ENCODE data around the gene NTRK2. TPM values are rescaled to one million over a fixed set of nuclear protein-coding genes. Genes with fewer than 3 reads are reported as not detected.

The NTRK2 gene
- polyA plus RNA-seq, 1 donor, result 17.6 TPM

DNA sequence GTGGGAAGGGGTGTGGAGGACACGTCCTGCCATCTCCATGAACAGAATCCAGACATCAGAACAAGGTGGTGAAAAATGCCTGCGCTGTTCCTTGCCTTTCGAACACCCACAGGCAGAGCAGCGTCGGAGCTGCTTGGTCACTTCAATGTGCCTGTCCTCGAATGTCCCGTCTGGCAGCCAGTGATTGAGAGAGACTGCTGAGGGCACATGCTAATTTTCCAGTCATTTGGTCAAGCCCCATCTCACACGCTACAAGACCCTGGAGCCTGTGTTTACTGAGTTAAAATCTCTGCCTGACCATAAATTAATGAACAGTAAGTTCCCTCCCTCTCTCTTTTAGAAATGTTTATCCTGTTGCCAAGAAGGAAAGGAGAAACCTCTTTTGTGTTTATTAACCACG lies 149.3 kb downstream of the NTRK2 start:
- no peak for DNase-seq (ENCODE audit: low read depth)

DNA sequence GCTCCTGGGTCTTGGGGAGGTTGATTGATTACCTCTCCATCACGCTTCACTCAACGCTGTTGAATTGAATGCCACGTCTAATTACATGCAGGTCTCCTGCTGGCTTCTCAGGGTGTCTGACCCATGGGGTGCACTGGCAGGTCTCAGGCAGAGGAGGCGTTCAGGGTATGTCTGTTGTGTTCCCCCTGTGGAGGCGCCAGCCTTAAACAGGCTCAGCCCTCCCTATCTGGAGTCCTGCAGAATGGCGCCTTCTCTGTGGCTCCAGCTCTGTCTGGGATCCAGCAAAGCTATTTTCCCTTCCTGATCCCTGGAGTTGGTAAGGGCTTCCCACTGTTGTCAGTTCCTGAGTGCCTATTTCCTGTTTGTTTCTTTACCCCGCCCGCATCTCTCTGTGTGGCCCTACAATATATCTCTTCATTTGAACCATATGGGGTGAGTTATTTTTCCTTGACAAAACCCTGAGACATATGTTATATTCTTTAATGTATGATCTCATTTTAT lies 150.0 kb downstream of the NTRK2 start:
- DNase-seq (ENCODE audit: low read depth), result no peak

DNA sequence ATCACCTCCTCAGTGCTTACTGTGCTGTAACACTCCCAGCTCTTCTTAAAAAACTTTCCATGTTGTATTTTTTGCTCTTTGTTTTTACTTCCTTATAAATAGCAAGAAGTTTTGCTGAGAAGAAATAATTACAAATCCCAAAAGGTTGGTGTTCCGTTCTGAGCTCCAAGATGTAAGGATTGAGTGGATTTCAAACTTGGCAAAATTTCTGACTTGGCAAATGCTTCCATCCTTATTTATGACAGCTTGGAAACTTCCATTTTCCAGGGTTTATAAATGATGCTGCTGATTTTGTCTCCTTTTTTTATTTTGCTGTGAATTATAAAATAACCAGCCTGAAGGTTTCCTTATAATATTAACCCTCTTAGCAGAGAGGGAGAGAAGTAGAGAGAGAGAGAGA lies 151.9 kb downstream of the NTRK2 start:
- peak; percentile 96 for DNase-seq (ENCODE audit: low read depth)

DNA sequence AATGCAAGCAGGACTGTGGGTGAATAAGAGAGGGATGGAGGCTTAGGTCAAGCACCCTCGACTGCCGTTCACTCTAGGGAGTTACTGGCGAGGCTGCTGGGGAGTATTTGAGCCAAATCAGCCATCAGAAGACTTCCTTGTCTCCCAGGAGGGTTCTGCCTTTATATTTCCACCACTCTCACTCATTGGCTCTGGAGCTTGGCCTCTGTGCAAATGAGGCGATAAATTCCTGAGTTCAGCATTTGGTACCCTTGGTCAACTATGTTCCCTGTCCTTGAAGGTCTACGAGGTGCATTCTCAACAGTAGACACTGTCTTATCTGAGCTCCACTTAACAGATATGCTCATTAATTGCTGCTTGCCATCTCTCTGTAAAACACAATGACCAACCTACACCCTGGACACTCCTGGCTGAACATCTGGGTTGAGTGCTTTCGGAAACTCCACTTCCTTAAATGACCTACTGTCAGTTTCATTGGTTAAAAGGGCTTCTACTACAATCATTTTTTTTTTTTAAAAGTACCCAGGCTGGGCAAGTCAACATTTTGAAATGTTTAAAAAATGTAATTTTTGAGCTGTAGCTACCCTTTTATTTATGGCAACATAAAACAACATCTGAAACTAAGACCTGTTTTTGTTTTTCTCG lies 153.2 kb downstream of the NTRK2 start:
- no peak for DNase-seq (ENCODE audit: low read depth)

DNA sequence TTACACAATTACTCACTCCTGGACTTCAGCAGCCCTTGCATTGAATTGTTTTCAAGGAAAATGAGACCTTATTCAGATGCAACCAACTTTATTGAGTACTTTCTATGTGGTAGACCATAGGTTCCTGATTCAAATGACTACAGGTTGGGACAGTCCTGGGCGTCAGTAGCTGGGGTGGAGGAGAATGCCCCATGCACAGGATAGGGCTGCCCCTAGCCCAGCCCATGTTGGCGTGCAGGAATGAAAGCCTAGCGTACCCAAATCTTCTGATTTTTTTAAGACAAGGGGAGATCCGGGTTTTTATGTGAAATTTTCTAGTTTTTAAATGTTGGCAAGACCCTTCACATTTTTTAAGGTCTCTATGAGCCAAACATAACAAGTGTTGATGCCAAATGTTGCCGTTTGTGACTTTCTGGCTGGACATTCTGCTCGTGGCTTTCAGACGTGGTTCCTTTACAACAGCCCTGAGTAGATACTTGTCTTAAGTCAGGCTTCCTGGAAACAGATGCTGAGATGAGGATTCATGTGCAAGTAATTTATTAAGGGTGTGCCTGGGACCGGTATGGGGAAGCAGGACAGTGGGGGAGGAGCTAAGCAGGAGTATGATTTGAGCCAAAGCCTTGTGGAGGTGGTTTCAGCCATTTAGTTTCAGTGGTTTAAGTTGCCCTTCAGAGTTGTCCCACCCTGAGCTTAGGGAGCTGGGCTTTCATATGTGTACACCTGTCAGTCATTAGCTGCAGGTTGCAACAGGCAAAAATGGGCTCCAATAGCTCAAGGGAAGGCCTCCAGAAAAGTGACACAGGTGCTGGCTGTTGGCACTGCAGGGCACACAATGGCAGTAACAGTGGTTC lies 154.1 kb downstream of the NTRK2 start:
- no peak for DNase-seq (ENCODE audit: low read depth)

DNA sequence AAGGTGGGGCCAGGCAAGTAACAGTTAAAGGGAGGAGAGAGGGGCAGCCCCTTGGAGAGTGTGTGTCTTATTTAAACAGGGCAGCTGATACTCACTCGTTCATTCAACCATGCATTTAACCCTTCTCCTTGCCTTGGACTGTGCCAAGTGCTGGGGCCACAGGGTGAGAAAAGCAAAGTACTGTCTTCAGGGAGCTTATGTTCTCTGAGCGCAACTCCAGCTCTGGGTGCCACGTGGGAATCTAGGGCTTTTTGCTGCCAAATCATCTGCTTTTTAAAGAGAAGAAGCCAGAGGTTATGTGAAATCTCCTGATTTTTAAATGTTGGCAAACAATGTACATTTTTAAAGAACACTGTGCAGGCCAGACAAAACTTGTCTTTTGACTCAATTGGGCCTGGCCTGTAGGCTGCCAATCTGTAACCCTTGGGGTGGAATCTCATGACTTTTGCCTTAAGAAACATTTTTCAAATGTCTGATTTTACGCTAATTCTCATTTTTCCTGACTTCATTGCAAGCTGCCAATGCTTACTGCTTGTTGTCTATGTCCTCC lies 157.8 kb downstream of the NTRK2 start:
- DNase-seq (ENCODE audit: low read depth), result no peak

DNA sequence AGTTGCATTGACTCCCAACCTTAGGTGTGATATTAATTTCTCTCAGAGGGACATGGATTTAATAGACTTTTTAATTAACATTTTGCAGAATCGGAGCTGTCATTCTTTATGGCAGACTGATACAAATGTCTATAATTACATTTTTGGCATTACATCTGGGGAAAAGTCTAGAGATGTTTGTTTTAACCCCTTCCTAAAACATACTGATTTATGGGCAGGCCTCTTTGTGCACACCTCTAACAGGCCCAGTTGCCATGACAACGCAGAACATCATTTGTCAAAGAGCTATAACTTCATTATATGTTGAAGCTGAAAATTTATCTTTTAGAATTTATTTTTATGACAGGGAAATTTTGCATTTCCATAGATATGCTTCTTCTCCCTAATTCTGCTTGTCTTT lies 158.5 kb downstream of the NTRK2 start:
- DNase-seq (ENCODE audit: low read depth), result no peak

DNA sequence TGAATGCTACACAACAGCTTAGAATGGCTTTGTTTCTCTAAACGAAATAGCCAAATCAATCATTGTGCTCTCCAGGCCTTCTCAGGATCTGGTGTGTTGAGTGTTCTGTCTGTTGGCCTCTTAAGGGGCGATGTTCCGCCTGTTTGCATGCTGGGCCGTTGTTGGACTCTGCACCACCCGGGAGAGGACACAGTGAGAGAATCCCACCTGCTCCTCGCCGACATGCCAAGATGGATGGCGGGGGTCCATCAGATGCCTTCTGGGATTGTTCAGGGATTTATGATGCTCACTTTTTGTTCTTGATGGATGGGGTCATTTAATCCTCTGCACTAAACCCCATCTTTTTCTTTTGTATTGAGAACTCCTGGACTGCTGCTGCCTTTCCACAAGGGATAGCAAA lies 159.9 kb downstream of the NTRK2 start:
- DNase-seq (ENCODE audit: low read depth), result no peak

DNA sequence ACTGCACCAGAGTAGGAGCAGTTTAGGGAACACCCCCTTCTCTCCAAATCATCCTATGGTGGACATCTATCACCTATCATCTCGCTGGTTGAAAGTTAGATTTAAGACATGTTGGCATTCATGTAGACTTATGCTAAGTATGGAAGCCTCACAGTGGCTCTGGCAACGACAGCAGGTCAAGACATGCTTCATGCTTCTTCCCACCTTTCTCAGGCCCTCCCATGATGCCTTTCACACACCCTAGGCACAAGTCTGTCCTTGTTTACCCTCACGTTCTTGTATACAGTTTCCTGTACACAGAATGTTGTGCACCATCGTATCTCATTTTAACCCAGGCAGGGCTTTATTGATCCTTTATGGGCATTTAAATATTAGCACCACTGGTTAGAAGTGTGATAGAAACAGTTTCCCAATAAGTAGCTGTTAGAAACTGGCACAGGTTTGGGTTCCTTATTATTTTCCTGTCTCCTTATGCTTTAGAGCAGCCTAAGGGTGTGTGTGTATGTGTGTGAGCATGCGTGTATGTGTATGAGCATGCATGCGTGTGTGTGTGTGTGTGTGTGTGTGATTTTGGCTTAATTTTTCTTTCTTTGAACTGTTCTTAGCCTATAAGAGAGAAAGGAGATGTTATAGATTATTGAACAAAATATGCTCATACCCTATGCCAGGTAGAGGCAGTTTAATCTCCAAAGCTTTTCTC lies 160.6 kb downstream of the NTRK2 start:
- no peak for DNase-seq (ENCODE audit: low read depth)

DNA sequence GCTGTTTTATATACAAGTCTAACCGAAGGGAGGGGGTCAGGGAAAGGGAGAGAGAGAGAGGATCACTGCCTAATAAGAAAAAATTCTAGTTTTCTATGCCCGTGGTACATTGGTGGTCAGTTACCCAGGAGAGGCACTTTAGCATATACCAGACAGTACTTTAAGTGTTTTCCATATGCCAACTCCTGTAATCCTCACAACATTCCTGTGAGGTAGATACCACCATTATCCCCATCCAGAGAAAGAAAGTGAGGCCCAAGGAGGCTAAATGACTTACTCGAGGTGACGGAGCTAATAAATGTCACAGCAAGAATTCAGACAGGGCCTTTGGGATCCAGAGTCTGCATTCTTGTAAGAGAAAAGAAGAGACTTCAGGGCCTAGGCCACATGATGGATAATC lies 161.8 kb downstream of the NTRK2 start:
- no peak for DNase-seq (ENCODE audit: low read depth)

DNA sequence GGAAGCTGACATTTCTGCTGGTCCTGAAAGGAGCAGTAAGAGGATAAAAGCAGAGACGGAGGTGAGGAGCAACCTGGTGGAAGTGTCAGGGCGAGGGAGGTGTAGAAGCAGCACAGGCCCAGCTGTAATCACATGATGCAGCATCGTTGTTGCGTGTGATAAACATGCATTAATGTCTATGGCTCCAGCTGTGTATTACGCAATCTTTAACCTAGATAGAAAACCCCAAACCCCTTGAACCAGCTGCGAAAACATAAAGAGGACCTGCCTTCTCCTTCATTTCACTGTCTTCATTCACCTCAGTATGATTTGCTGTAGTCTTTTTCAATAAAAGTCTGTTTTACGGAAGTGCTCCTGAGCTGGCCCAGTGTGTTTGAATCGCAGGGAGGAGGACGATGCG lies 162.9 kb downstream of the NTRK2 start:
- no peak for DNase-seq (ENCODE audit: low read depth)

DNA sequence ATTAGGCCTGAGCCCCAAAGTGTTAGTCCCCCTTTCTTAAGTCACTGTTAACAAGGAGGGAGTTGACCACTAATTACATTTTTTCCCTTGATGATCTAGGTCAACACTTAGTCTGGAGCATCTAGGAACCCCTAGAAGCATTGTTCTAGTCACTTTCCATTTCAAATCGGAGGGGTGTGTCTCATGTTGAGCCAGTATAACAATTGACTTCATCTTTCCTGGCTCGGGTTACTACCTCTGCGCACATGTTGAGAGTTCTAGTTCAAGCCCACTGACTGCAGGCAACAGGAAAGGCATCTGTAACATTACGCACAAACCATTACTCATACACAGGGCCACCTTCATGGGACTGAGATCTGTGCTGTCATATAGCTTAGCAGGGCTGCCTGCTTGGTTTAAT lies 164.9 kb downstream of the NTRK2 start:
- no peak for DNase-seq (ENCODE audit: low read depth)

DNA sequence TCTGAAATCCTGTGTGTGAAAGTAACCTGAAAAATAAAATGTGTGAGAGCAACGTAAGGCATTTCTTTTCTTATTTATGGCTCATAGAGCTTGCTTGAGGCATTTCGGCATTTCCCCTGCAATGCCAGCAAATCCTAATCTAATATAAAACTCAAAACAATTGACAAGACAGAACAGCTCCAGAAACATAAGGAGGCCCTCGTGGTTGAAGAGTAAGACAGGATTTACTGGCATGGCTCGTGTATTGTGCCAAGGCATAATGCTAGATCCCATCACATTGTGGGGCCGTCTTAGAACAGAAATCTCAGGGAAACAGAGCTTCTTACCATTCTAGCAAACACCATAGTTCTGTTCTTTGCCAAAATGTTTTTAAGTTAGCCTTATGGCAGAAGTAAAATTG lies 166.2 kb downstream of the NTRK2 start:
- DNase-seq (ENCODE audit: low read depth), result no peak

DNA sequence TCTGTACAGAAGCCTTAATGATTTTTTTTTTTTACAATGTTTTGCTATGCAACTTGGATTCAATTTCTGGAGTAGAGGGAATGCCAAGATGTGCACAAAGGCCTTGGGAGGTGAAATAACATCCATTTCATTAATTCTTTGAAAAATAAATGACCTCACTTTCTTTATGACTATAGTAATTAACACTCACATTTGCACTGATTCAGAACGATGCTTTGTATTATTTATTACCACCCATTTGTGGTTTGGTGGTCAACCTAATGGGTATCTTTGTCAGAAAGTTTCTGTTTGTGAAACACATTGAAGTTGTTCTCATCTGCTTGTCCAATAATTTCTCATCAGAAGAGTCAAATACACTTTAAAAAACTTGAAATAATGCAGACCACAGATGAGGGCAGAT lies 169.3 kb downstream of the NTRK2 start:
- DNase-seq (ENCODE audit: low read depth), result no peak

DNA sequence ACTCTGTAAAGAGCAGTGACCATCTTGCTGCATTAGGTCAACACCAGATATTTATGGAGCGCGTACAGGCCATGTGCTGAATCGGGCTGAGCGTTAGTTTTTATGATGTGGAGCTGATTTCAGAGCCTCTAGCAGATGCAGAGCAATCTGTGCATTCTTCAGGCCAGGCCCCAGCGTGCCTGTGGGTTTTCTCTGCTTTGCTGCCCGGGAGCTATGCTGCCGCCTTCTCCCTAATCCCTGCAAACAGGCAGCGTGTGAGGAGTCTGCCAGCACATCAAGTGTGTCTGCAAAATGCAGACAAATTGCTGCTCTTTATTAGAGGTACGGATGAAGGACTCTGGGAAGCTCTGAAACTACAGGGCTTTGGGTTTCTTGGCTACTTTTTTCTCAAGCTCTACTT lies 170.0 kb downstream of the NTRK2 start:
- no peak for DNase-seq (ENCODE audit: low read depth)

DNA sequence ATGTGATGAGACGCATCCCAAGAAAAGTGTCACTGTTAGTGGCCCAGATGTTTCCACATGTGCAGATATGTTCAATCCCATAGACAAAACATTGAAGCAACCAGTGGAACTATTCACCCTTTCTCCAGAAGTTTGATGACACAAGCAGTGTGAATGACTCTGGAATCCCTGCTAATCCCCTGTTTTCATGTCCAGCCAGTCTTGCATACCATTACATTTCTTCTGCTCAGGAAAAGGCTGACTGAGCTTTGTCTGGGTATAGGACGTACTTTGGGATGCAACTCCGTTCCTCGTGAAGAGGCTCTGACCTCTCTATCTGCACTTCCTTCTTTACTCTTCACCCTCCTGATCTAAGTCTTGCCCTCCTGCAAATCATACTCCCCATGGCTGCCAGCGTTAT lies 172.4 kb downstream of the NTRK2 start:
- no peak for DNase-seq (ENCODE audit: low read depth)

DNA sequence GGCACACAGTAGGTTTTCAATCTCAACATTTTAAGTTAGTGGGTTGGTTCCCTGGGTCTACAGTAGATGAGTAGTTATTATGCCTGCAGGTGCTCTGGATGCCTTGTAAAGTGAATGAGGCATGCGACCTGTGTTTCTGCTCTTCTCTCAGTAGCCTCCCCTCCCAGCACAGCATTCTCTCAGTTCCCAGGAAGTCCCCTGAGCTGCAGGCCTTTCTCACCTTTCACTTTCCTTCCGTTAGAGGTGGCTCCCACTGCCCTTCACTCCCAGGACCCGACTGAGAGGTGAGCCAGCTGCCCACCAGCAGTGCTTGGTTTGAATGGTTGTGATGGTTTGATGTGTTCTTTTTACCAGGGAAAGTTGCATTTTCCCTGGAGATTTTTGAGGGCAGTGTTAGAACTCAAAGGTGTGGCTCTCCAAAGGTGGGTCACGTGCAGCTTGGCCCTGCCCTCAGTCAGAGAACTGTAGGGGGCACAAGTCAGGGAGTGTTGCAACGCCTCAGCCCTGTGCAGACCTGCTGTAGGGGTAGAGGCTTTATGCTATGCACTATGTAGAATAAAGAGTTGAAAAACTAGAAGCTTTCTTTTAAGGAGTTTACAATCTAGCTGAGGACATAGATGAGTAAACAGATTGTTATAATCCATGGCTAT lies 173.8 kb downstream of the NTRK2 start:
- DNase-seq (ENCODE audit: low read depth), result no peak

DNA sequence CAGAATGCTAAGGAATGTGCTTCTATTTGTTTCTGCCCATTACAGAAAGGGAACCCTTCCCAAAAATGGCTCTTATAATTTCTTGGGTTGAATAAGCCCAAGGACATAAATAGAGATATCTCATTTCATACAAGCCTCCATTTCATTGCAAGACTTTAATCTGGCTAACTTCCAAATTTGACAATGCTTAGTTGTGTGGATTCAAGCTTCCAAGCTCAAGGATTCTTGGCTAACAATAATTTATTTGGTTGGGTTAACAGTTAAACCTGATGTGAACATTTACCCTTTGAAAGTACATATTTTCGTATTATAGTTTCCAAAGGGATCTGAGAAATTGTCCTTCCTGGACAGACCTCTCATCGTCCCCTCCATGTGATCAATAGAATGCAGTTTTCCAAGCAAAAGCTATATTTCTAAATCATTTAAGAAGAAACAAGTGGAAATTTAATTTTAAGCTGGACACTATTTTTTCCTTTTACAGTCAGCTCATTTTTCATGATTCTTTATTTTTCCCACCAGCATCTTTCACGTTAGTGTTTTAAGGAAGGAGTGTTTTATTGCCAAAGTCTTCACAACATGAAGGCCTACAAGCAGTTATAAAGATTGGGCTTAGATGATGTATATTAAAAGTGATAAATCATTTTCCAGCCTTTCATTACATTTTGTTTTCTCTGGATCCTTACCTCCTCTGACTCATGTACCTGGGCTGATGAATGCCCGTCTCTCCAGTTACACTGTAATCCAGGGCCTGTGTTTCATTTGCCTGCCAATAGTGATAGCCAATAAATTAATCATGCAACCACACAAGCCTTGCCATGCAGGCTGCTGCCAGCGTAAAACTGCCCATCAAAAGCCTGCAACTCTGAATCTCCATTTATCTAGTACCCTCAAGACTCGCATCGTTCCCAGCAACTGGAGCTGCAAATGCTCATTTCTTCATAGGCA lies 176.7 kb downstream of the NTRK2 start:
- no peak for DNase-seq (ENCODE audit: low read depth)

DNA sequence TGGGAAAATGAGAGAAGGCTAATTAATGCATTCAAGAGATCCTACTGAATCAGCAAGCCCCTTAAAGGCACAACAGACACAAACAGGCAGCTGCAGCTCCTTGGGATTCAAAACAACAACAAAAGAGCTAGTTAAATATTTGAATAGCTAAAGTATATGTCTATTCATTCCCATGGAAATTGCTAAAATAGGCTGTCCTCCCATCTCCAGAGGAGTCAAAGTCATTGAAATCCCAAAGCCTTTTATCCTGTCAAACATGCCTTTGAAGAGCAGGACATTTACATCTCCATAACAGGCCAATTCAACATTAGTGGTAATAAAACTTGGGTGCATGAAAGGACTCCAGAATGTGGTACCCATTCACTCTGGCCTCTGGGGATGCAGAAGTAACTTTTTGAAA lies 177.4 kb downstream of the NTRK2 start:
- no peak for DNase-seq (ENCODE audit: low read depth)

DNA sequence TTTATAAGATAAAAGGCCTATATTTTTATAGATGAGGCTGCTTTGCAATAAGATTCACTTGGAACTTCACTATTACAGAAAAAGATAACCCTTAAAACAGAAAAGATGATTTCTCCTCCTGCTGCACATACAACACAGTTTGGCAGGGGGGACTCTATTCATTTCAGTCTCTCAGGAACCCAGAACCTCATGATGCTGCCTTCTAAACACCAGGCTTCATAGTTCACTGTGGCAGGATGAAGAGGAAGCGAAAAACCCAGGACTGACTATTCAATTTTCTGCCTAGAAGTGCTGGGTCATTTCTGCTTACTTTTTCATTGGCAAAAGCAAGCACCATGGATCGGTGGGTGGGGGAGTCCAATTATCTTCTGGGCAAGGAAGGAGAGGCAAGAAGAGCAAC lies 179.5 kb downstream of the NTRK2 start:
- DNase-seq (ENCODE audit: low read depth), result no peak
